HG03175 (cell line): Measurements from ENCODE around the gene ITGA7.

Source experiments
- ATAC-seq: cut with Tn5 transposase; IDR thresholded peaks from one replicate; pipeline ENCODE4 v1.9.1; 2021; ENCODE audit warnings: mild to moderate bottlenecking, moderate library complexity; ENCODE audit not compliant: unreplicated experiment

The ITGA7 gene

DNA sequence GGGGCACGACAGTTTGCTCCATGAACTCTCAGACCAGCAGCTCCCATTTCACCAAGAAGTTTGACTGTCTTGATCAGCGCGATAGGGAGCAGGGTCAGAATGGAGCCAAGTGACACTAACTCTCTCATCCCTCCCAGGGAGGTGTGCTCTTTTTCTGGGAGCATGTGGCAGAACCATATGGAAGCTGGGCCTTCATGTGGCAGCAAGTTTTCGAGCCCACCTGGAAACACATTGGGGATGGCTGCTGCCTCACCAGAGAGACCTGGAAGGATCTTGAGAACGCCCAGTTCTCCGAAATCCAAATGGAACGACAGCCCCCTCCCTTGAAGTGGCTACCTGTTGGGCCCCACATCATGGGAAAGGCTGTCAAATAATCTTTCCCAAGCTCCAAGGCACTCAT, 24.0 kb downstream of the ITGA7 start:
- no peak for ATAC-seq

GRCh38 chr12:55682087-55682796, 25.5 kb downstream of the ITGA7 start:
- no peak for ATAC-seq

GRCh38 chr12:55681142-55682077, 26.3 kb downstream of the ITGA7 start:
- ATAC-seq: no peak

DNA sequence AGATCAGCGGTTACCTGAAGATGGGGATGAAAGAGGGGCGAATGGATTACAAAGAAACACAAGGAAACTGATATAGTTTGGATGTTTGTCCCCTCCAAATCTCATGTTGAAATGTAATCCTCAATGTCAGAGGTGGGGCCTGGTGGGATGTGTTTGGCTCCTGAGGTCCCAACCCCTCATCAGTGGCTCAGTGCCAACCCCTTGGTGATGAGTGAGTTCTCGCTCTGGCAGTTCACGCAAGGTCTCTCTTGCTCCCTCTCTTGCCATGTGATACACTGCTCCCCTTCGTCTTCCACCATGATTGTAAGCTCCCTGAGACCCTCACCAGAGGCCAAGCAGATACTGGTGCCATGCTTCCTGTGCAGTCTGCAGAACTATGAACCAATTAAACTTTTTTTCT, 28.0 kb downstream of the ITGA7 start:
- ATAC-seq: no peak

- no peak for ATAC-seq
Measured at GRCh38 chr12:55676707-55677106, 31.0 kb downstream of the ITGA7 start.

DNA sequence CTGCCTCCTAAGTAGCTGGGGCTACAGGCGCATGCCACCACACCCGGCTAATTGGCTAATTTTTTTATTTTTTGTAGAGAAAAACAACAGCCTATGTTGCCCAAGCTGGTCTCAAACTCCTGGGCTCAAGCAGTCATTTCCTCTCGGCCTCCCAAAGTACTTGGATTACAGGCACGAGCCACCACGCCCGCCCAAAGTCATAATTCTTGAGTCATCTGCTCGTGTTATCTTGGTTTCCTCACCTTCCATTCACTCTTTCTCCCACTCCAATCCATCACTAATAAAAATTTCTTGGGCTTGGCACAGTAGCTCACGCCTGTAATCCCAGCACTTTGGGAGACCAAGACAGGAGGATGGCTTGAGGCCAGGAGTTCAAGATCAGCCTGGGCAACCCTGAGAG, 32.0 kb downstream of the ITGA7 start:
- no peak for ATAC-seq

- ATAC-seq: peak; percentile 99
Measured at GRCh38 chr12:55673638-55674037, 34.1 kb downstream of the ITGA7 start.

- ATAC-seq: no peak
Measured at GRCh38 chr12:55671746-55672145, 36.0 kb downstream of the ITGA7 start.

DNA sequence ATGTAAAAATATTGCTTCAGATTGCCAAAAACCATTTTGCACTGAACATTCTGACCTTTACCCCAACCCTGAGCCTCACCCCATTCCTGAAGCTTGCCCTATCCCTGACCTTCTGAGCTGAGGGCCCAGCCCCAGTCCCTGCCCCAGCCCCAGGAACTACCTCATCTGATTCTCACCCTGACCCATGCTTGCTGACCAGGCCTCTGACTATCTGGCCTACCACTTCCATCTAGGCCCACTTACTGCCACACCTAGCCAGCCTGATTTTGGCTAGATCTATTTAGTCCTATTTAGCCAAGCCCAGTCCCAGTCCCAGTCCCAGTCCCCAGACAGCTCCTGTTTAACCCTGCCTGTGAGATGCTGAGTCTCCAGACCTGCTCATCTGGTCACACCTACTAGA, 37.4 kb downstream of the ITGA7 start:
- ATAC-seq: no peak

GRCh38 chr12:55666508-55666907, 41.2 kb downstream of the ITGA7 start:
- ATAC-seq: no peak

DNA sequence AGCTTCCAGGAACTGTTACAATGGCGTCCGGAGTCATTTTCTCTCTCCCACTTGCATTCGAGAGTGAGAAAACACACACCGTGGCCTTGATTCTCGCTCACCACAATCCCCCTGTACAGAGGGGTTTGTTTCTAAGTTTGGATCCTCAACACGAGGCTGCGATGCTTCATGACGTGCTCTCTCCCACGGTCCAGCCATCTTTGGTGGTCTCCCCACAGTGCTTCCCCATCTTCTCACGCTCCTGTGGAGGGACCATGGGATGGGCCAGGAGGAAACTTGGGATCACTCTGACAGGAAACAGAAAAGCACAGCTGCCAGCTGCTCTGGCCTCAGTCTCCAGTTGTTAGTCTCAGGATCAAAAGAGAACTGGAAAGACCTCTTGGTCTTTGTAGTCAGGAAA, 42.9 kb downstream of the ITGA7 start:
- no peak for ATAC-seq

DNA sequence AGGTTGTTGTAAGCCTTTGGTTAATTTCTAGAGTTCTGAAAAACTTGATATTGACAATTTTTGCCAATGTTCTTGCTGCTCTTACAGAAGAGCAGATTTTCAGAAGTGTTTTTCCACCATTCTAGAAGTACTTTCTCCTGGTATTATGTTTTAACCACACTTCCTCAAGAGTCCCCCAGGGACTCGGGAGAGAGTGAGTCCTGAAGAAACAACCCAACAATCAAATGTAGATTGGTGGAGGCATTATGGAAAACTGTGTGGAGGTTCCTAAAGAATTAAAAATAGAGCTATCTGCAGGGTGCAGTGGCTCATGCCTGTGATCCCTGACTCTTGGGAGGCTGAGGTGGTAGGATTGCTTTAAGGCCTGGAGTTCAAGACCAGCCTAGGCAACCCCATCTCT, 44.3 kb downstream of the ITGA7 start:
- ATAC-seq: no peak

GRCh38 chr12:55659486-55660385, 48.0 kb downstream of the ITGA7 start:
- no peak for ATAC-seq

DNA sequence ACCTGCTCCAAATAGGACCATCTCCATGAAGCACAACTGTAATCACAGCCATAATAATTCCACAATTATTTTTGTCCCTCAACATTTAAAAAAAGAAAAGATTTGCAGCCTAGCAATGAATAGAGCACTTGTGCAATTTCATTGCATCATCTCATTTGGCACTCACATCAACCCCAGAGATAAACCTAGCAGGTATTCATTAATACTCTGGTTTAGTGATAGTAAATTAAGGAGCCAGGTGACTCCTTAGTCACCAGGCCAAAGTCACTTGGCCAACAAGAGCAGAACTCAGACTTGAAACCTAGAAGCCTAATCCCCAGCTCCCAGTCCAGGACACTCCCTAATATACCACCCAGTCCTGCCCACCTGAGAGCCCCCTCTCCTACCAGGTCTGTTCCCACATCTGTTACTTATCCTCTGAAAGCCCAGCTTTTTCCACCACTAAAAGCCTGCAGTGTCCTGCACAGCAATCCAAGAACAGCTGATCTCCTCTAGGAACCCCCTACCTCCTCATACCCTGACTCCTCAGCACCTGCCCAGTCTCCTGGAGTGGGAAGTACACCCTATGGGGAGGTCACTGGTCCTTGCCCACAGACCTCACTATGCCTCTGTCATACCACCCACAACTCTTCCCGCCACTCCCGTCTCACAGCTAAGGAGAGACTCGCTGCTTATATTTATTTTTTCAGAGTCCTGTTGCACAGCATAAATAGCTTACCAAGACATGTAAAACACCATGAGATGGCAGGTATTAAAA, 48.9 kb downstream of the ITGA7 start:
- no peak for ATAC-seq

DNA sequence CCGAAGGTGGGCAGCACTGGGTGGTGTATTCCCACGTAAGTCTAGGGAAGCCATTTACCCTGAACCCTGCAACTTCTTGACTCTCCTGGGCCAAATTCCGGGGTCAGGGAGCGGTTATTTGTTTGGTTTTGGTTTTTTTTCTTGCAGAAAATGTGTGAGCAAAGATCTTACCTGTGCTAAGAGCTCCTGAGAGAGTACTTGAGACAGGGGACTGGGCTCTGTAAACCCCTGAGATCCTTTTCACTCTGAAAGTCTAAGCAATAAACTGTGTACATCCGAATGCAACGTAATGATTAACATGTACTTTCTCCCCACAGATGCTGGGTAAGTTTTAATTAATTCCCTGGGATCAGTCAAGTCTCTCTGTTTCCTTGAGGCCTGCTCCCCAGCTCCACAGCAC, 49.5 kb downstream of the ITGA7 start:
- ATAC-seq: no peak

GRCh38 chr12:55657212-55657611, 50.5 kb downstream of the ITGA7 start:
- ATAC-seq: no peak

- ATAC-seq: no peak
Measured at GRCh38 chr12:55654511-55655214, 53.0 kb downstream of the ITGA7 start.

- no peak for ATAC-seq
Measured at GRCh38 chr12:55653031-55653430, 54.7 kb downstream of the ITGA7 start.

- ATAC-seq: no peak
Measured at GRCh38 chr12:55652352-55652751, 55.4 kb downstream of the ITGA7 start.

DNA sequence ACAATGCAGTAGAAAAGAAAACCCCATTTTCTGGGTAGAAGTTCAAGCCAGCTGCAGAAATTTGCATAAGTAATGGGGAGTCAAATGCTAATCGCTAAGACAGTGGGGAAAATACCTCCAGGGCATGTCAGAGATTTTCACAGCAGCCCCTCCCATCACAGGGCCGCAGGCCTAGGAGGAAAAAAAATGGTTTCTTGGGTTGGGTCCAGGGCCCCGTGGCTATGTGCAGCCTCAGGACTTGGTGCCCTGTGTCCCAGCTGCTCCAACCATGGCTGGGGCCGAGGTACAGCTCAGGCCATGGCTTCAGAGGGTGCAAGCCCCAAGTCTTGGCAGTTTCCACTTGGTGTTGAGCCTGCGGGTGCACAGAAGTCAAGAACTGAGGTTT, 56.4 kb downstream of the ITGA7 start:
- no peak for ATAC-seq
